Measurements from ENCODE around the gene TM2D3.

TM2D3 gene

GRCh38 chr15:101610611-101611000, 41.6 kb downstream of the TM2D3 start:
- no peak overlapping the region for H3K4me3 ChIP-seq (ENCODE audit: severe bottlenecking)
- peaks cover 4% of the 10 kb centered on the region for H3K4me1 ChIP-seq (ENCODE audit: insufficient read depth, poor library complexity, severe bottlenecking)
- no peak overlapping the region for H3K27ac ChIP-seq (ENCODE audit: poor library complexity, severe bottlenecking)
- TF ChIP-seq, protein P1, sequence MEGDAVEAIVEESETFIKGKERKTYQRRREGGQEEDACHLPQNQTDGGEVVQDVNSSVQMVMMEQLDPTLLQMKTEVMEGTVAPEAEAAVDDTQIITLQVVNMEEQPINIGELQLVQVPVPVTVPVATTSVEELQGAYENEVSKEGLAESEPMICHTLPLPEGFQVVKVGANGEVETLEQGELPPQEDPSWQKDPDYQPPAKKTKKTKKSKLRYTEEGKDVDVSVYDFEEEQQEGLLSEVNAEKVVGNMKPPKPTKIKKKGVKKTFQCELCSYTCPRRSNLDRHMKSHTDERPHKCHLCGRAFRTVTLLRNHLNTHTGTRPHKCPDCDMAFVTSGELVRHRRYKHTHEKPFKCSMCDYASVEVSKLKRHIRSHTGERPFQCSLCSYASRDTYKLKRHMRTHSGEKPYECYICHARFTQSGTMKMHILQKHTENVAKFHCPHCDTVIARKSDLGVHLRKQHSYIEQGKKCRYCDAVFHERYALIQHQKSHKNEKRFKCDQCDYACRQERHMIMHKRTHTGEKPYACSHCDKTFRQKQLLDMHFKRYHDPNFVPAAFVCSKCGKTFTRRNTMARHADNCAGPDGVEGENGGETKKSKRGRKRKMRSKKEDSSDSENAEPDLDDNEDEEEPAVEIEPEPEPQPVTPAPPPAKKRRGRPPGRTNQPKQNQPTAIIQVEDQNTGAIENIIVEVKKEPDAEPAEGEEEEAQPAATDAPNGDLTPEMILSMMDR (IDR thresholded peaks at IDR 0.05; ENCODE audit: poor library complexity, severe bottlenecking) = no peak
- ATAC-seq (ENCODE audit: low read depth) = no peak
- no peaks in the 10 kb centered on the region for H3K9me3 ChIP-seq (ENCODE audit: severe bottlenecking)
- no peaks in the 10 kb centered on the region for H3K27me3 ChIP-seq (ENCODE audit: insufficient read depth, poor library complexity, severe bottlenecking)
- DNase-seq (ENCODE audit: low spot score) = no peak
- H3K36me3 ChIP-seq (ENCODE audit: low read depth) = no peaks in the 10 kb centered on the region

GRCh38 chr15:101609742-101610610, 42.2 kb downstream of the TM2D3 start:
- Histone ChIP-seq H3K4me1 (ENCODE audit: insufficient read depth, poor library complexity, severe bottlenecking) (peaks cover 4% of the 10 kb centered on the region), H3K27me3 (ENCODE audit: insufficient read depth, poor library complexity, severe bottlenecking) (no peaks in the 10 kb centered on the region), H3K36me3 (ENCODE audit: low read depth) (no peaks in the 10 kb centered on the region), H3K27ac (ENCODE audit: poor library complexity, severe bottlenecking) (no peak overlapping the region), H3K4me3 (ENCODE audit: severe bottlenecking) (no peak overlapping the region), H3K9me3 (ENCODE audit: severe bottlenecking) (no peaks in the 10 kb centered on the region)
- DNase-seq (ENCODE audit: low spot score) = no peak
- TF ChIP-seq, protein P1 (IDR thresholded peaks at IDR 0.05; ENCODE audit: poor library complexity, severe bottlenecking) = no peak
- ATAC-seq (ENCODE audit: low read depth) = no peak

DNA sequence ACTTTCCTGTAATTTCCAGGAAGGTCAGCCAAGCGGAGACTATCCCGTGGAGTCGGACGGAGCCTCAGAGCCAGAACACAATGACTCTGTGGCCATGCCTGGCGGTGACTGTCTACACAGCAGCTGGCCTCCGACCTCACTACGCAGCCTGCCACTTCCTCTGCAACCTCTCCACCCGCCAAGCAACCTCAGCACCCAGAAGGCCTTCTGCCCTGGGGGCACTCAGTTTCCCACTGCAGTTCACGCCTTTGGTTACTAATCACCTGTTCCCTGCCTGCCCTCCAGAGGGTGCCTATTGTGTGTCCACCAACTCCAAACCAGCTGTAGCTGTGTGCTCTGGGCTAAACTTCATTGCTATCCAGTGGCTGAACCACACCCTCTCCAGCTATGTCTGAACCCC, 44.0 kb downstream of the TM2D3 start:
- no peak overlapping the region for H3K4me3 ChIP-seq (ENCODE audit: severe bottlenecking)
- ATAC-seq (ENCODE audit: low read depth) (no peak), DNase-seq (ENCODE audit: low spot score) (no peak)
- no peaks in the 10 kb centered on the region for H3K9me3 ChIP-seq (ENCODE audit: severe bottlenecking)
- no peaks in the 10 kb centered on the region for H3K27me3 ChIP-seq (ENCODE audit: insufficient read depth, poor library complexity, severe bottlenecking)
- H3K27ac ChIP-seq (ENCODE audit: poor library complexity, severe bottlenecking) = no peak overlapping the region
- H3K36me3 ChIP-seq (ENCODE audit: low read depth) = no peaks in the 10 kb centered on the region
- TF ChIP-seq, protein P1 (IDR thresholded peaks at IDR 0.05; ENCODE audit: poor library complexity, severe bottlenecking) = no peak
- H3K4me1 ChIP-seq (ENCODE audit: insufficient read depth, poor library complexity, severe bottlenecking) = no peaks in the 10 kb centered on the region

GRCh38 chr15:101607108-101607507, 45.1 kb downstream of the TM2D3 start:
- no peak overlapping the region for H3K4me3 ChIP-seq (ENCODE audit: severe bottlenecking)
- DNase-seq (ENCODE audit: low spot score) (no peak), ATAC-seq (ENCODE audit: low read depth) (peak; percentile 53; the same call in 2 of the 3 replicates)
- H3K27ac ChIP-seq (ENCODE audit: poor library complexity, severe bottlenecking) = no peak overlapping the region
- H3K4me1 ChIP-seq (ENCODE audit: insufficient read depth, poor library complexity, severe bottlenecking) = no peaks in the 10 kb centered on the region
- TF ChIP-seq, protein P1 (IDR thresholded peaks at IDR 0.05; ENCODE audit: poor library complexity, severe bottlenecking) = no peak
- H3K27me3 ChIP-seq (ENCODE audit: insufficient read depth, poor library complexity, severe bottlenecking) = no peaks in the 10 kb centered on the region
- H3K36me3 ChIP-seq (ENCODE audit: low read depth) = no peaks in the 10 kb centered on the region
- H3K9me3 ChIP-seq (ENCODE audit: severe bottlenecking) = no peaks in the 10 kb centered on the region

Measured in RWPE2 (cell line).